Activated T-cell treated with anti-CD3 and anti-CD28 coated beads, Interleukin-2, amount 50 U/mL, for 1 hour (primary cell): ENCODE results near the gene WDR86.

Experiments used
- DNase-seq: peaks from one replicate; pipeline ENCODE4 v3.0.0-alpha.2; 2020

Gene WDR86

DNA sequence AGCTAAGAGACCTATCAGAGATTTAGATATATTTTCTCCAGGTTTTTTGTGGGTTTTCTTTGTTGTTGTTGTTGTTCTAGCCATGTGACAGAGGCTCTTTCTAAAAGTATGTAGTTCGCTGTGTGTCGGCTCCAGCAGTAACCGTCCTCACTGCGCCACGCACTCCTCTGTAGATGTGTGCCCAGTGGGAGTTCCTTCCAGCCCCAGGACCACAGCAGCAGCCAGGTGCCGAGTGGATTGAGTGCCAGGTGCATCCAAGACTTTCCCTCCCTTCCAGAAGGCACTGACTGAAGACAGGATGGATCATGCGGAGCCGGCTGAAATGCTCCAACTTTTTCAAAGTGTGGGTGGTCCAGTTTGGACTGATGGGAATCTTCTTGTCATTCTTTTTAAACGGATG is 31.8 kb downstream of the WDR86 start:
- no peak for DNase-seq

DNA sequence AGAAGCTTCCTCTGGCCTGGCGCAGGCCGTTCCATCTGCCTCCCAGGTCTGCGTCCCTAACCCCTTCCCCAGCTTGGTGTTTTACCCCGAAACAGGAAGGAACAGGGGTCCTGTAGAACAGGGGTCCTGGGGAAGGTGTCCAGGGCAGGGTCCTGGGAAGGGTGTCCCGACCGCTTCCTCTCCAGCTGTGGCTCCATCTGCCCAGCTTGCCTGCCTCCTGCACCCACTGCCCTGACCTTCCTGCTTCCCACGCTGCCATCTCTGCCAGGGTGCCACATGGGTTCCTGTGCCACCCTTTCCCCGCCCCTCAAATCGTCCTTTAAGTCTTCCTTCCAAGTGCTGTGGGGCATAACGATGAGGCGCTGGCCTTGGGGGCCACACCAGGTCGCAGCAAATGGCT is 32.4 kb downstream of the WDR86 start:
- DNase-seq = peak; percentile 8

- DNase-seq = peak; percentile 10
Measured at GRCh38 chr7:151376218-151376902, 33.5 kb downstream of the WDR86 start.

- DNase-seq = peak; percentile 12
Measured at GRCh38 chr7:151375530-151376217, 34.2 kb downstream of the WDR86 start.

DNA sequence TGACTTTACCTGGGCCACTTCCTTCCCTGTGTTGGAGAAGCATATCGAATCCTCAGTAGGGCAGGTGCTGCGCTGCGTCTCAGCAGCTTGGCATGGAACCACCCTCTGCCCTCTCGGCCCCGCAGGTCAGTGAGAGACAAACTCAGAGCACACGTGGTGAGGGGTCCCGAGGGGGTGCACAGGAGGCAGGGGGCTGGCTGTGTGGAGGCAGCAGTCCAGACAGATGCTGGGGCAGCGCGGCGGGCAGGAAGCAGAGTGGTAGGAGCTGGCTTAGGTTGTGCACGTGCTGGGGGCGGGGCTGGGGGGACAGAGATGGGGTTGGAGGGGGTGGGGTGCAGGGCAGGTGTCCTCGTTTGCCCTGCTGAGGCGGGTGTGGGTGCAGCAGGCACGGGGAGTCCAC is 35.1 kb downstream of the WDR86 start:
- peak; percentile 0 for DNase-seq

DNA sequence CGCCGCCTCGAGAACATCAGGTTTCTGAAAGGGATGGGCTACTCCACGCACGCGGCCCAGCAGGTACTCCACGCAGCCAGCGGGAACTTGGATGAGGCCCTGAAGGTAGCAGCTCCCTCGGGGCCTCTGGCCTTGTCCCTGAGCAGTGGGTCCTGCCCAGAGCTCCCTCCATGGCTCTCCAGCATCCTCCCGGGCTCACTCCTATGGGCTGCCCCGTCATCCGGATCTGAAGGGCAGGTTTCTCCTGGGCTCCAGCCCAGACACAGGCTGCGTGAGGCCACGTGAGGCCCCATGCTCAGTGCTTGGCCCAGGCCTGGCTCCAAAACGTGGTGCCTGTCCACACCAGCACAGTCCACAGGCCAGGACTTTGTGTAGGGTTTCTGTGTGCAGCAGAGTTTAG is 35.7 kb downstream of the WDR86 start:
- DNase-seq = peak; percentile 10

DNA sequence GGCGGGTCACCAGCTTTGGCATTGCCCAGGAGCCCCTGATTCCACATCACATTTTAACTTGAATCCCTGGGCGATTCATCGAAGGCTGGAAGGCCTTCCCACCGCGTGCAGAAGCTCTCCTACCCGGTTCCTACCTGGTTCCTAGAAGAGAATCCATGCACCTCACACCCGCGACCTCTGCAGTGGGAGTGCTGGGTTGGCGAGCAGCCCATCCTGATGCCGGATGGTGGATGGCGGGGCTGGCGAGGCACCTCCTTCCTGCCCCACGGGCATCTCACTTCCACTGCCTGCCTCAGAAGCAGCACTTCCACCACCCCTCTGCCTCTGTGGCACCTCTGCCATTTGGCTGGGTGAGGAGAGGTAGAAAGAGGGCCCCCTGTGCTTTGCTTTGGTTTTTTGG is 36.2 kb downstream of the WDR86 start:
- peak; percentile 10 for DNase-seq

DNA sequence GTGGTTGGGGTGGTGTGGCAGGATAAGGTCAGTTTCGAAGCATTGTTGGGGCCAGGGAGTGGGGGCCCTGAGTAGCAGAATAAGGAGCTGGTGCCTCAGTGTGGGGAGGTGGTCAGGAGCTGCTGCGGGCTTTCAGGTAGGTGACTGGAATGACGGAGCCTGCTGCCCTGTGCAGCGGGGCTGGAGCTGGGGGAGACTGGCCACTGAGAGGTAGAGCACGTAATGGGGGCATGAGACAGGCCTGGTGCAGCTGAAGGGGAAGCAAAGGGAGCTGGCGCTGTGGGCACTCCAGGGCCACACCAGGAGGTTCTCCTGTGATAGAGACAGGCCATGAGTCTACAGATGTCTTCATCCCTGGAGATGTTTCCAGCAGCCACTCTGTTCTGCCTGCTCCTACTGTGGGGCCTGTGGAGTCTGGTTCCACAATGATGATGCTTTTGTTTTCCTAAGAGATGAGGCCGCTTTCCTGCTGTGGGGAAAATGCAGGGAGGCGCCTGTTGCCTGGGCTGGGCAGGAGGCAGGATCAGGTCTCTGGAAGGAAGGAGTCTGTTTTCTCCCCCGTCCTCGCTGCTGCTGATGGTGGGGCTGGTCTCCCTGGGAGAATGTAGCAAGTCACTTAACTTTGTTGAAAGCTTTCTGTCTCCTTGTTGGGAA is 37.1 kb downstream of the WDR86 start:
- DNase-seq = peak; percentile 10

GRCh38 chr7:151371266-151371665 is 38.6 kb downstream of the WDR86 start:
- no peak for DNase-seq

DNA sequence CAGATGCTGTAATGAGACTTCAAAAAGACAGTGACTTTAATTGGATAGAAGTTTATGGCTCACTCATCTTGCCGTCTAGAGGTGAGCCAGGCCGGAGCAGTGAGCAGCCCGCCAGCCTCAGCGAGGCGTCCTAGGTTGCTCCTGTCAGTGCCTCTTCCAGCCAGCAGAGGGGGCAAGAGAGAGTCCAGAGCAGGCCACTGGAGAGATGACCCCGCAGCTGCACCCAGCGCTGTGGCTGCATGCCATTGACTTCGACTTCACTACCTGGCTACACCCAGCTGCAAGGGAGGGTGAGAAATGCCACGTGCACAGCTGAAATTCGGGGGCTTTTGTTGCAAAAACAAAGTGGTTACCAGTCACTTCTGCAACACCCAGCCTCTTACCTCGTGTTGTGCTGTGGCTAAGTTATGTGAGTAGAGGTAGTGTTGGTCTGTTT is 41.7 kb downstream of the WDR86 start:
- peak; percentile 79 for DNase-seq

DNA sequence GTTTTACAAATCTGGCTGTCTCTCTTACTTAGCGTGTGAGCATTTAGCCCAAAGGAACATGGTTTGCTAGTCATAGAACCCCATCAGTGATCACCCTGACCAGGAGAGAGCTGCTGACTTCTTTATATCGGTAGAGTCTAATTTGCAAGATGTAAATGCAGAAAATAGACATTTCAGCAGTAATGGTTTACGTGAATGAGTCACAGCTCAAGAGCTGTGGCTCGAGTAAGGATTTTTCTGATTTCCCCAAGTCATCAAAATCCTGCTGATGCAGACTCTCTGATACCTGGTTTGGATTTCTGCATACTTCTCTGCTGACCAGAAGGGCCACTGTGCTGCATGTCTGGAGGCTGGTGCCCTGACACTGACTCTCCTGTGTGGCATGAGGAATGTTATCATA is 42.6 kb downstream of the WDR86 start:
- DNase-seq = no peak

- DNase-seq = no peak
Measured at GRCh38 chr7:151366880-151367222, 43.0 kb downstream of the WDR86 start.

- no peak for DNase-seq
Measured at GRCh38 chr7:151366166-151366879, 43.5 kb downstream of the WDR86 start.

GRCh38 chr7:151363182-151363581 is 46.7 kb downstream of the WDR86 start:
- no peak for DNase-seq

DNA sequence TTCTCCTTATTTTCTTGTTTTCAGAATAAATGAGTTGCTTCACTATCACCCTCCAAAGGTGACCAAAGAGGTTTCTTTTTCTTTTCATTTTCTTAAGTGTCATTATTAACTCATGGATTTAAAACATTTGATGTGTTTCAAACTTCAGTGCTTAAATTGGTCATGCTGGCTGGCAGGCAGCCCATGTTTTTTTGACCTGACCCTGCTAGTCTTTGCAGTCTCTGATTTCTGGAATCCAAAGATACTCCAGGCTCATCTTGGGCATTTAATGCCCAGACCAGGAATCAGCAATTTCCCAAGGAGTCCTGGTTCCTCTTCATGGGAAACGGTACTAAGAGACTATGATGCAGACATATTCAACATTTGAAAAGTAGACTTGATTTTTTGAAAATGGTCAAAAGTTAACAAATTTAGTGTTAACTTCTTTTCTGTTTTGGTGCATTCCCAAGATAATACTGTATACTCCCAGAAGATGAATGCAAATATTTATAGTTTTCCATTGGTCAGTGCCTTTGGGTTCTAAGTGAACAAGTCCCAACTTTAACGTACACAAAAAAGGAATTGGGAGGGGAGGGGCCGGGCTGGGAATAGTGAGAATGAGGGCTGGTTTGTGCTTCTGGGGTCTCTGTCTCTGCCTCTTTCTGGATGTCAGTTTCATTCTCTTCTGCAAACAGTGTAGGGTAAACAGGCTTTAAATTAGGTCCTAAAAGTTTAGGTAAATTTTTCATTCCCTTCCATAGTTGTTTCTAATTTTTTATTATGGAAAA is 48.5 kb downstream of the WDR86 start:
- no peak for DNase-seq

DNA sequence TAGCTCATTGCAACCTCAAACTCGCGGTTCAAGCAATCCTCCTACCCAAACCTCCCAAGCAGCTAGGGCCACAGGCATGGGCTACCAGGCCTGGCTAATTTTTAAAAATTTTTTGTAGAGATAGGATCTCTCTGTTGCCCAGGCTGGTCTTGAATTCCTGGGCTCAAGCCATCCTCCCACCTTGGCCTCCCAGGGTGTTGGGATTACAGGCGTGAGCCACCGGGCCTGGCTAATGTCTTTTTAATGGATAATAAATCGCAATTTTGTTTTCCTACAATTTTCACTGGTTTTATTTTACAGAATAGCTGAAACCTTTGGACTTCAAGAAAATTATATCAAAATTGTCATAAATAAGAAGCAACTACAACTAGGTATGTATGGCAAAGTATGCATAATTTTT is 57.3 kb downstream of the WDR86 start:
- DNase-seq = no peak

GRCh38 chr7:151351967-151352366 is 57.9 kb downstream of the WDR86 start:
- peak; percentile 47 for DNase-seq

- DNase-seq = peak; percentile 38
Measured at GRCh38 chr7:151351027-151351426, 58.8 kb downstream of the WDR86 start.

GRCh38 chr7:151349507-151349853 is 60.4 kb downstream of the WDR86 start:
- DNase-seq = no peak

DNA sequence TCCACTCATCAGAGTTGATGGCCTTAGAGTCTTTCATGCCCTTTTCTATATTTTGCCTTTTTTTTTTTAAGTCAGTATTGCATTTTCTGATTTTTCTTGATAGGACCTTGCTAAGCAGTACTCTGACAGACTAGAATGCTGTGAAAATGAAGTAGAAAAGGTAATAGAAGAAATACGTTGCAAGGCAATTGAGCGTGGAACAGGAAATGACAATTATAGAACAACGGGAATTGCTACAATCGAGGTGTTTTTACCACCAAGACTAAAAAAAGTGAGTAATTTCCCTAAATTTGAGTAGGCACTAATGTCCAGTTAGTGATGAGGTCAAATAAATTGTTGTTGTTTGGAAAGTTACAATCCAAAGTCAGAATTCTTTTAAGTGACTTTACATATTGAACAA is 60.9 kb downstream of the WDR86 start:
- DNase-seq = no peak

DNA sequence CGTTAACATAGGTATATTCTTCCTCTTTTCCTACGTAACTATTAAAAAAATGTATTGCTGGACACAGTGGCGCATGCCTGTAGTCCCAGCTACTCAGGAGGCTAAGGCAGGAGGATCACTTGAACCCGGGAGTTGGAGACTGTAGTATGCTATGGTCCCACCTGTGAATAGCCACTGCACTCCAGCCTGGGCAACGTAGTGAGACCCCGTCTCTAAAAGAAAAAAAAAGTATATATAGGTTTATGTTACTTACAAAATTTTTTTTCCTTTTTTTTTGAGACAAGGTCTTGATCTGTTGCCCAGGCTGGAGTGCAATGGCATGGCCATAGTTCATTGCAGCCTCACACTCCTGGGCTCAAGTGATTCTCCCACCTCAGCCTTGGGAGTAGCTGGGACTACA is 62.6 kb downstream of the WDR86 start:
- DNase-seq = no peak

GRCh38 chr7:151346470-151346769 is 63.4 kb downstream of the WDR86 start:
- no peak for DNase-seq
